ENCODE measurements around the gene RANBP3L.

The RANBP3L gene

DNA sequence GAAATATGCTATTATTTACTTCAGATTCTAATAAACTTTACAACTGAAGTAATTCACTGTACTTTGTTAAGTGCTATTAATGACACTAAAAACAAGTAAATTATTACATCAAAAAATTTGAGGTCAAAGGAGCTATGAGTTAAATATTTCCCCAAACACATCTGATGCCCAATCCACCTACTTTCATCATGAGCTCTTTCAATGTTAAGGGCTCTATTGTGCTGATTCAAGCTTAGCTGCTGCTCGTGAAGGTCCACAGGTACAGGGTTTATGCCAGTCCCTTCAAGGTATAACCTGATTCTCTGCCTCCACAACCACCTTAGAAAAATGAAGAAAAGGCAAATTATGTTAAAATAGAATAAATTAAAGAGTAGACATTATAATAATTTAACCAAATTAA is 84.1 kb downstream of the RANBP3L start:
- Histone ChIP-seq H3K27ac (no peak overlapping the region), H3K4me3 (no peak overlapping the region)
- TF ChIP-seq, protein P1, sequence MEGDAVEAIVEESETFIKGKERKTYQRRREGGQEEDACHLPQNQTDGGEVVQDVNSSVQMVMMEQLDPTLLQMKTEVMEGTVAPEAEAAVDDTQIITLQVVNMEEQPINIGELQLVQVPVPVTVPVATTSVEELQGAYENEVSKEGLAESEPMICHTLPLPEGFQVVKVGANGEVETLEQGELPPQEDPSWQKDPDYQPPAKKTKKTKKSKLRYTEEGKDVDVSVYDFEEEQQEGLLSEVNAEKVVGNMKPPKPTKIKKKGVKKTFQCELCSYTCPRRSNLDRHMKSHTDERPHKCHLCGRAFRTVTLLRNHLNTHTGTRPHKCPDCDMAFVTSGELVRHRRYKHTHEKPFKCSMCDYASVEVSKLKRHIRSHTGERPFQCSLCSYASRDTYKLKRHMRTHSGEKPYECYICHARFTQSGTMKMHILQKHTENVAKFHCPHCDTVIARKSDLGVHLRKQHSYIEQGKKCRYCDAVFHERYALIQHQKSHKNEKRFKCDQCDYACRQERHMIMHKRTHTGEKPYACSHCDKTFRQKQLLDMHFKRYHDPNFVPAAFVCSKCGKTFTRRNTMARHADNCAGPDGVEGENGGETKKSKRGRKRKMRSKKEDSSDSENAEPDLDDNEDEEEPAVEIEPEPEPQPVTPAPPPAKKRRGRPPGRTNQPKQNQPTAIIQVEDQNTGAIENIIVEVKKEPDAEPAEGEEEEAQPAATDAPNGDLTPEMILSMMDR (IDR thresholded peaks at IDR 0.05) = no peak
- no peak for DNase-seq (ENCODE audit: low spot score)

- no peak overlapping the region for H3K27ac ChIP-seq
- TF ChIP-seq, protein P1 (IDR thresholded peaks at IDR 0.05) = no peak
- no peak overlapping the region for H3K4me3 ChIP-seq
- no peak for DNase-seq (ENCODE audit: low spot score)
These were observed 85.8 kb downstream of the RANBP3L start for GRCh38 chr5:36215910-36216309.

DNA sequence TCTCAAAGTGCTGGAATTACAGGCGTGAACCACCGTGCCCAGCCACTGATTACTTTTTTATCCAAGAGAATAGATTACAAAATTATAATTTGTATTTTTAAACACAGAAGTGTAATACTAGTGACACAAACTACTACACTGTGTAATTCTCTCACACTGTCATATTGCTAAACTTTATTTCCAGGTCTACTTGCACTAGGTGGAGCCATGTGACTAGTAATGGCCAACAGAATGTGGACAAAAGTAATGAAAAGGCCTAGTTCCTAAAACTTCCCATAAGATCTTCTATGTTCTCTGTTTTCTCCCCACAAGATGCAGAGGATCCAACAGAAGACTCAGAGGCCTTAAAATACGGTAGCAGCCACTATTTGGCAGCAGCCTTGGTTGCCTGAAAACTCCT is 87.3 kb downstream of the RANBP3L start:
- no peak overlapping the region for H3K4me3 ChIP-seq
- H3K27ac ChIP-seq = no peak overlapping the region
- TF ChIP-seq, protein P1 (IDR thresholded peaks at IDR 0.05) = no peak
- DNase-seq (ENCODE audit: low spot score) = no peak

DNA sequence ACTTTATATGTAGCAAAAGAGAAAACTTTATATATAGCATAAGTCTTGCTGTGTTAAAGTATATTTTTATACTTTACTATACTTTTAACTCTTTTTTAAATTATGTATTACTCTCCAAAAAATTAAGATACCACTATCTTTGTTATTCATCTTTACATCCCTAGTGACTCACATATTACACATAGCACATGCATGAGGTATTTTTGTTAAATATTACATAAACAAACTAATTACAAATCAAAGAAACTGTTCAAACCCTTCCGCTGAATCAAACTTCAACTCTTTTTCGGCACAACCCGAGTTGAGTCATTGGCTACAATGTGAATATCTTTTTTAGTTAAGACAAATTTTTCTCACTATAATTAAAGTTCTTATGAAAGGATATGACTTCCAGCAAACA is 92.0 kb downstream of the RANBP3L start:
- H3K27ac ChIP-seq = no peak overlapping the region
- no peak overlapping the region for H3K4me3 ChIP-seq
- TF ChIP-seq, protein P1 (IDR thresholded peaks at IDR 0.05) = no peak
- DNase-seq (ENCODE audit: low spot score) = no peak

DNA sequence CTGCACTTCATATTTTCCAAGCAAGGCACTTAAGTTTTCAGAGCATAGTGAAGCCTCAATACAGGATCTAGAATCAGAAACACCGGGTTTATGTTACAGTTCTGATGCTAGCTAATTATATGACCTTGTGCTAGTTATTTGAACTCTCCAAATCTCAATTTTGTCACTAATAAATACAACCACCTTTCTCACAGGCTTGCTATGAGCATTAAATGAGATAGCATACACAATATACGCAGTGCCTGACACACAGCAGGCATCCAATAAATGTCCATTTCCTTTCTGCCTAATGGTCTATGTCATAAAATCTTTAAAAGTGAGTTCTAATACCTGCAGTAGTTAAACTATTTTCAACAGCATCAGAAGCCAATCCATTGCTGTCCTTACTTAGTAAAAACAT is 92.9 kb downstream of the RANBP3L start:
- no peak for DNase-seq (ENCODE audit: low spot score)
- TF ChIP-seq, protein P1 (IDR thresholded peaks at IDR 0.05) = no peak
- Histone ChIP-seq H3K4me3 (no peak overlapping the region), H3K27ac (no peak overlapping the region)

DNA sequence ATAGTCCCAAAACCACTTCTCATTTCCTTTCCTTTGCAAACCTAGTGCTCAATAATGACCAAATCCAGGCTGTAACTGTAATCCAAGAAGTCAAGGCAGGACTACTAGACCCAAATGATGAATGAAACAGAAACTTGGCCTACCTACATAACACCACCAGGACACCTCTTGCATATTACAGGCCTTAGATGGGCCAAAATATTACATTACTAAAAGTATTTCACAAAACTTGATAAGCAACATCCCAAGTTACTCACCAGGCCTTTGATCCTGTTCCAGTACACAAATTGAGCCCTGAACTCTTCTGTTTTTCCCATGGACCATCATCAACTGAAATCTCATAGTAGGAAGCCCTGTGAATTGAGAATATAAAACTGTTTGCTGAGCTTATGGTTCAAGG is 94.8 kb downstream of the RANBP3L start:
- no peak overlapping the region for H3K4me3 ChIP-seq
- no peak overlapping the region for H3K27ac ChIP-seq
- TF ChIP-seq, protein P1 (IDR thresholded peaks at IDR 0.05) = no peak
- DNase-seq (ENCODE audit: low spot score) = no peak

DNA sequence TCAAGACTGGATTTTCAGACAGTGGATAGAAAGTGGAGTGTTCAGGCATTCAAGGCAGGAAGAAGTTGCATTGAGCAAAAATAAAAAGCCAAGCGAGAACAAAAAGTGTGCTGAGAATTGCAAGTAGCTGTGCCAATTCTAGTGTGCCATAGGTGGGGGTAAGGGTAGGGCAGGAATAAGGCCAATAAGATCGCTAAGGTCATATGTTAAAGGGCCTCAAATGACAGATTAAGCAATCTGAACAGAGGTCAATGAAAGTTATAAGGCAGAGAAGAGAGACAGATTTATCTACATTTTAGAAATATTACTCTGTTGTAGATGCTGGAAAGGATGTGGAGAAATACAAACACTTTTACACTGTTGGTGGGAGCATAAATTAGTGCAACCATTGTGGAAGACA is 96.4 kb downstream of the RANBP3L start:
- DNase-seq (ENCODE audit: low spot score) = no peak
- TF ChIP-seq, protein P1 (IDR thresholded peaks at IDR 0.05) = no peak
- no peak overlapping the region for H3K4me3 ChIP-seq
- no peak overlapping the region for H3K27ac ChIP-seq

Data from coronary artery (tissue), 2 donors.